K562 (cell line): ENCODE results near the gene FAM50B. TPM values are rescaled to one million over a fixed set of nuclear protein-coding genes. Genes with fewer than 3 reads are reported as not detected.

Experiments used
- ATAC-seq: fragments of 200-7000 bp; cut with Tn5 transposase; 3 replicates; pipeline ENCODE4 v1.9.1; 2020; ENCODE audit warnings: moderate library complexity
- BruUV-seq: library from RNA; stranded (reverse); fragments of 400-500 nt; replicated peaks from 2 replicates; lab custom pipeline; 2021; lab: Mats Ljungman, UMichigan
- CTCF ChIA-PET: fragments of 300-600 bp; formaldehyde crosslinking; extraction: SDS; loops from one replicate; lab custom pipeline; 2021; ENCODE audit warnings: low intra/inter-chr PET ratio; lab: Yijun Ruan, JAX
- POLR2A ChIA-PET: fragments of 300-600, 350-650 bp; sonication (Branson Sonifier 250); formaldehyde crosslinking; extraction: SDS; loops from one replicate; lab custom pipeline; 2021; ENCODE audit warnings: antibody characterized with exemption, inconsistent platforms; lab: Yijun Ruan, JAX
- DNase-seq, 4 experiments: peaks; one replicate each; pipeline versions ENCODE4 v3.0.0 to v3.0.0-alpha.2; 2011 to 2018; ENCODE audit warnings: low spot score in 3 of 4, mixed read lengths in 3 of 4; ENCODE audit errors: extremely low read depth in 1 of 4
- FAIRE-seq: peaks from 2 replicates; lab custom pipeline; 2011; peaks lifted over from hg19 to GRCh38; lab: Jason Lieb, UNC
- H2AFZ ChIP-seq: 2 replicates; pipeline ENCODE4 v1.6.0; 2011; ENCODE audit warnings: low read depth, low read length, control low read depth, inconsistent platforms
- H3K27ac ChIP-seq: fragments of 200-600 bp; 3 replicates; pipeline ENCODE4 v1.8.0; 2011; ENCODE audit warnings: low read depth, mild to moderate bottlenecking, control low read depth, inconsistent platforms, low read length, moderate library complexity, mixed read lengths; ENCODE audit errors: extremely low read depth
- H3K27me3 ChIP-seq, 2 experiments: fragments of 300-600 bp in 1 of 2; 2 replicates in 1 of 2; 3 replicates in 1 of 2; pipeline versions ENCODE4 v1.6.0 to v1.8.0; 2011; ENCODE audit warnings: inconsistent platforms in 2 of 2, low read length in 2 of 2, mild to moderate bottlenecking in 1 of 2, mixed read lengths in 1 of 2, moderate library complexity in 1 of 2; ENCODE audit not compliant: control insufficient read depth in 2 of 2, insufficient read depth in 2 of 2
- H3K36me3 ChIP-seq: fragments of 300-600 bp; 3 replicates; pipeline ENCODE4 v1.8.0; 2011; ENCODE audit warnings: mild to moderate bottlenecking, low read length, inconsistent platforms; ENCODE audit not compliant: control insufficient read depth, insufficient read depth
- H3K4me1 ChIP-seq, 2 experiments: fragments of 200-600 bp in 1 of 2; replicated peaks in 1 of 2; 2 replicates in 1 of 2; 3 replicates in 1 of 2; pipeline versions ENCODE4 v1.5.1 to v1.8.0; 2011; ENCODE audit warnings: inconsistent platforms in 2 of 2, low read length in 2 of 2, mild to moderate bottlenecking in 1 of 2, mixed read lengths in 1 of 2, moderate library complexity in 1 of 2; ENCODE audit not compliant: control insufficient read depth in 2 of 2, insufficient read depth in 2 of 2
- H3K4me2 ChIP-seq: 2 replicates; pipeline ENCODE4 v1.6.1; 2011; ENCODE audit warnings: low read length, control low read depth, inconsistent platforms, mixed read lengths; ENCODE audit not compliant: insufficient read depth
- H3K4me3 ChIP-seq: fragments of 200-600 bp; sonication (generic), shearing (Covaris generic); 2 replicates; pipeline ENCODE4 v1.5.1; 2016; ENCODE audit warnings: control low read depth, inconsistent platforms
- H3K79me2 ChIP-seq: fragments of 200-600 bp; 3 replicates; pipeline ENCODE4 v1.8.0; 2011; ENCODE audit warnings: low read length, inconsistent platforms; ENCODE audit not compliant: control insufficient read depth, insufficient read depth
- H3K9ac ChIP-seq, 2 experiments: 2 replicates each; pipeline versions ENCODE4 v1.6.0 to v1.6.1; 2011; ENCODE audit warnings: low read depth in 2 of 2, low read length in 2 of 2, control low read depth in 1 of 2, inconsistent platforms in 1 of 2, mild to moderate bottlenecking in 1 of 2, mixed read lengths in 1 of 2; ENCODE audit not compliant: insufficient read depth in 1 of 2
- H3K9me1 ChIP-seq: one replicate; pipeline ENCODE4 v1.6.0; 2011; ENCODE audit warnings: inconsistent platforms, mild to moderate bottlenecking, low read length, moderate library complexity; ENCODE audit not compliant: control insufficient read depth, insufficient read depth
- H3K9me3 ChIP-seq: replicated peaks from 2 replicates; pipeline ENCODE4 v1.5.1; 2011; ENCODE audit warnings: low read depth, low read length, inconsistent platforms; ENCODE audit not compliant: control insufficient read depth, insufficient read depth
- H4K20me1 ChIP-seq: replicated peaks from 2 replicates; pipeline ENCODE4 v1.6.1; 2011; ENCODE audit warnings: low read length, inconsistent platforms, mixed read lengths; ENCODE audit not compliant: control insufficient read depth, insufficient read depth
- COPS2 ChIP-seq: fragments of 450-650 bp; conservative IDR thresholded peaks from 2 replicates; pipeline ENCODE4 v1.6.1; 2016; ENCODE audit warnings: mild to moderate bottlenecking, moderate library complexity
- CREB1 ChIP-seq, 2 experiments: sonication (generic) in 1 of 2; formaldehyde crosslinking in 1 of 2; IDR thresholded peaks; 2 replicates each; pipeline versions ENCODE4 v1.6.1 to v1.8.0; 2012 to 2022; ENCODE audit warnings: inconsistent platforms in 1 of 2, mild to moderate bottlenecking in 1 of 2, missing genetic modification reagents in 1 of 2, moderate library complexity in 1 of 2
- GATAD2B ChIP-seq: fragments of 450-650 bp; IDR thresholded peaks from 2 replicates; pipeline ENCODE4 v1.6.1; 2017; ENCODE audit warnings: mild to moderate bottlenecking, borderline replicate concordance
- SMAD1 ChIP-seq: fragments of 150-350 bp; IDR thresholded peaks from 2 replicates; pipeline ENCODE4 v1.6.1; 2014; ENCODE audit warnings: low read length, low read depth; ENCODE audit not compliant: partially characterized antibody
- SRSF1 ChIP-seq: fragments of 200-400 bp; formaldehyde crosslinking; IDR thresholded peaks from 2 replicates; pipeline ENCODE4 v1.6.1; 2017; ENCODE audit warnings: mild to moderate bottlenecking, low read depth, low read length, moderate library complexity
- ZNF12 ChIP-seq: sonication (generic); formaldehyde crosslinking; IDR thresholded peaks from 2 replicates; pipeline ENCODE4 v1.4.0; 2020; ENCODE audit warnings: mild to moderate bottlenecking, missing genetic modification reagents
- ZNF124 ChIP-seq: sonication (generic); formaldehyde crosslinking; IDR thresholded peaks from 2 replicates; pipeline ENCODE4 v1.8.1; 2022; ENCODE audit warnings: missing genetic modification reagents
- ZNF133 ChIP-seq: fragments of 250-450 bp; sonication (Bioruptor Pico); IDR thresholded peaks from 2 replicates; pipeline ENCODE4 v1.4.0; 2020; ENCODE audit warnings: mild to moderate bottlenecking
- ZNF507 ChIP-seq: conservative IDR thresholded peaks from 2 replicates; pipeline ENCODE4 v1.6.1; 2017; ENCODE audit warnings: missing genetic modification characterization, missing compliant biosample characterization
- ZNF668 ChIP-seq: fragments of 250-450 bp; sonication (Bioruptor Pico); IDR thresholded peaks from 2 replicates; pipeline ENCODE4 v1.8.0; 2022; ENCODE audit warnings: mild to moderate bottlenecking, inconsistent platforms
- WGBS: fragments of 100-300 bp; shearing (Covaris generic); methylation state at CpG from one replicate; pipeline ENCODE4 v1.1.6; 2016; ENCODE audit warnings: low coverage, mixed read lengths; ENCODE audit not compliant: insufficient coverage; ENCODE audit errors: missing lambda C conversion rate; 5-methylcytosine and 5-hydroxymethylcytosine counted together
- in situ Hi-C: fragments of 300-500 bp; cut with MboI; formaldehyde crosslinking; loops from 4 replicates; pipeline ENCODE4 v1.15.0; 2018; ENCODE audit warnings: inconsistent platforms, mixed read lengths
- intact Hi-C: fragments of 100-400 bp; cut with micrococcal nuclease; formaldehyde crosslinking; loops from 2 replicates; pipeline ENCODE4 v1.14.2; 2022
- polyA plus RNA-seq, 8 experiments: library from polyadenylated mRNA; depleted of rRNA in 4 of 8; stranded (reverse) in 5 of 8; unstranded in 3 of 8; fragments of >200 nt; fragmentation: Nextera tagmentation in 2 of 8; fragmentation: Illumina TruSeq in 1 of 8; extraction: Ambion mirVana in 2 of 8; extraction: Trizol in 1 of 8; gene quantifications; 2 replicates each; pipeline versions ENCODE4 v1.2.1 to v1.2.3, GENCODE V29; 2011 to 2014; ENCODE audit warnings: inconsistent platforms in 1 of 8, missing spikeins in 1 of 8
- total RNA-seq, 7 experiments: library from RNA; depleted of rRNA in 6 of 7; stranded (reverse); fragments of >200 nt in 6 of 7; fragmentation: Illumina TruSeq in 2 of 7; extraction: Trizol in 2 of 7; gene quantifications; 2 replicates each; pipeline versions ENCODE4 v1.2.1 to v1.2.3, GENCODE V29; 2011 to 2021; ENCODE audit warnings: low replicate concordance in 1 of 7

FAM50B gene
- total and polyA plus RNA-seq, 9 of the 15 experiments (the other 6 are each of a cell fraction or from before 2014, with no cell fraction given): 0.09 to 0.16 (median 0.13) TPM; not detected in 6

DNA sequence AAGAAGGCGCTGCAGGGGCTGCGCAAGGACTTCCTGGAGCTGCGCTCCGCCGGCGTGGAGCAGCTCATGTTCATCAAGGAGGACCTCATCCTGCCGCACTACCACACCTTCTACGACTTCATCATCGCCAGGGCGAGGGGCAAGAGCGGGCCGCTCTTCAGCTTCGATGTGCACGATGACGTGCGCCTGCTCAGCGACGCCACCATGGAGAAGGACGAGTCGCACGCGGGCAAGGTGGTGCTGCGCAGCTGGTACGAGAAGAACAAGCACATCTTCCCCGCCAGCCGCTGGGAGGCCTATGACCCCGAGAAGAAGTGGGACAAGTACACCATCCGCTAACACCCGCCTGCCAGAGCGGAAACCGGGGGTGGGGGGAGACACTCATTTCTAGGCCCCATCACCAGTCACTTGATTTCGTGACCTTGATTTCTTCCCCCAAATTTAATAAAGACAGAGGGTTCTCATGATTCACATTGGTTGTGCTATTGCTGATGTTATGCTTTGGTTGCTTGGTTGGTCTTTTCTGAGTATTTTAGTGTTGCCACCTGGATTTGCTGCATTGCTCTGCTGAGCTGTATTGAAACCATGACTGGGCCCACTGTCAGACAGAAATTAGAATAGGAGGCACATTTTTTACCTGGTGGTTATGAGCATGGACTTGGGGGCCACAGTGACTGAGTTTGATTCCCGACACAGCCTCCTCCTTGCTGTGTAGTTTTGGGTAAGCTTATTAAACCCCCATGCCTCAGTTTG, 1.5 kb downstream of the FAM50B start:
- no peak for DNase-seq

GRCh38 chr6:3851839-3852238, 2.7 kb downstream of the FAM50B start:
- intact Hi-C loops (no loop called here), in situ Hi-C loops (no loop called here)
- no peak for DNase-seq
- ChIA-PET CTCF (no interaction called here), POLR2A (interaction anchor here (0.6 to 2.0 kb wide), 3 partner anchors 10 to 693 kb away, joined by 3 to 6 read pairs (median 4); no protein-coding TSS in a partner anchor)
- Histone ChIP-seq H3K27ac (no peak overlapping the region), H3K4me1 (peaks cover 0 to 13% of the 10 kb centered on the region in 2 experiments; a peak in 1 of 5 replicates), H3K9ac (no peak overlapping the region), H3K9me3 (no peaks in the 10 kb centered on the region), H4K20me1 (no peaks in the 10 kb centered on the region), H3K27me3 (peaks cover 11 to 16% of the 10 kb centered on the region in 2 experiments; a peak in 2 of 5 replicates), H3K9me1 (no peaks in the 10 kb centered on the region), H3K36me3 (no peaks in the 10 kb centered on the region), H3K4me3 (no peak overlapping the region), H3K4me2 (no peak overlapping the region), H3K79me2 (no peaks in the 10 kb centered on the region), H2AFZ (no peak overlapping the region)
- ATAC-seq: no peak
- TF ChIP-seq ZNF12 (CRISPR knock-in tag): no peak
- no peak for TF ChIP-seq ZNF133 (CRISPR knock-in tag)
- TF ChIP-seq ZNF507: no peak
- TF ChIP-seq GATAD2B: no peak
- no peak for TF ChIP-seq ZNF668 (CRISPR knock-in tag)
- no peak for TF ChIP-seq SRSF1
- TF ChIP-seq CREB1 (IDR thresholded peaks at IDR 0.05): no peak
- no peak for TF ChIP-seq CREB1 (CRISPR knock-in tag; IDR thresholded peaks at IDR 0.05)
- no peak for FAIRE-seq
- BruUV-seq: no TSS peak
- 5% methylated on average over 2 of the region's 2 CpGs for WGBS

More for the DNA sequence above, 1.5 kb downstream of the FAM50B start:
- POLR2A ChIA-PET: no interaction called here
- in situ Hi-C loops: no loop called here
- WGBS: 65% methylated on average over 28 of the region's 33 CpGs
- Histone ChIP-seq H3K27ac (no peak overlapping the region), H4K20me1 (no peaks in the 10 kb centered on the region)
- TF ChIP-seq SMAD1: no peak
- no peak for TF ChIP-seq COPS2
- no peak for TF ChIP-seq ZNF124 (CRISPR knock-in tag)
- TF ChIP-seq, all 486 proteins: peak for 0
- Histone ChIP-seq H3K4me2 (no peak overlapping the region), H3K36me3 (no peaks in the 10 kb centered on the region), H3K4me1 (peaks cover 0 to 13% of the 10 kb centered on the region in 2 experiments; a peak in 1 of 5 replicates), H3K79me2 (no peaks in the 10 kb centered on the region), H3K4me3 (no peak overlapping the region), H3K9ac (no peak overlapping the region), H2AFZ (no peak overlapping the region), H3K9me1 (no peaks in the 10 kb centered on the region), H3K27me3 (peaks cover 6 to 16% of the 10 kb centered on the region in 2 experiments; a peak in 2 of 5 replicates), H3K9me3 (no peaks in the 10 kb centered on the region)
- no peak for FAIRE-seq
- no peak for ATAC-seq
- CTCF ChIA-PET: no interaction called here
- intact Hi-C loops: no loop called here
- BruUV-seq: no TSS peak
